HG03039 (cell line): ENCODE results near the gene KRTAP20-2.

Experiments
- ATAC-seq: cut with Tn5 transposase; IDR thresholded peaks from one replicate; pipeline ENCODE4 v1.9.1; 2021; ENCODE audit warnings: mild to moderate bottlenecking, moderate library complexity; ENCODE audit not compliant: unreplicated experiment

The KRTAP20-2 gene

GRCh38 chr21:30634906-30635305 lies at the start of gene KRTAP20-2:
KRTAP20-2 (plus strand) TSS chr21:30635206; CDS start chr21:30635264, 58 bp downstream.
- ATAC-seq: no peak

DNA sequence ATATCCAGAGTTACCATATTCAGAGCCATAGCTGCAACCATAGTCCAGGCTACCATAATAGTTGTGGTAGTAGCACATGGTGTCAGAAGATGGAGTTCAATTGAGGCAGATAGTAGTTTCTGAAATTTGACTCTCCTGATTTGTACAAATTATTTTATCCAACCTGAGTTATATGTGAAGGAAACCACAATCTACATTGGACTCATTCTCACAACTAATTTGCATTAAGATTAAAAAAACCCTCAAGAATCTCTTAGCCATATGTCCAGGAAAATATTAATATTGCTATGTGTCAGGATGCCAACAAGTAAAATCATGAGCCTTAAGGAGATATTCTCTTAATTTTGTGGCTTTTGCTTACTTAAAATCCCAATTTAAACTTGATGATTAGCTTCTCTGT lies 44.7 kb upstream of the KRTAP20-2 start, which contains the start of gene KRTAP22-2:
Gene KRTAP22-2 (minus strand): TSS at position 101 of the 400 bp plus-strand sequence.
- no peak for ATAC-seq

GRCh38 chr21:30592140-30592539 lies 42.9 kb upstream of the KRTAP20-2 start, which contains the start of gene KRTAP6-3:
KRTAP6-3 (plus strand) TSS chr21:30592440; CDS start chr21:30592446, 6 bp downstream.
- no peak for ATAC-seq

GRCh38 chr21:30598802-30599201 lies 36.2 kb upstream of the KRTAP20-2 start, which contains the start of gene KRTAP6-2:
KRTAP6-2 (minus strand) TSS chr21:30598902; CDS start chr21:30598874, 28 bp downstream.
- ATAC-seq: no peak

DNA sequence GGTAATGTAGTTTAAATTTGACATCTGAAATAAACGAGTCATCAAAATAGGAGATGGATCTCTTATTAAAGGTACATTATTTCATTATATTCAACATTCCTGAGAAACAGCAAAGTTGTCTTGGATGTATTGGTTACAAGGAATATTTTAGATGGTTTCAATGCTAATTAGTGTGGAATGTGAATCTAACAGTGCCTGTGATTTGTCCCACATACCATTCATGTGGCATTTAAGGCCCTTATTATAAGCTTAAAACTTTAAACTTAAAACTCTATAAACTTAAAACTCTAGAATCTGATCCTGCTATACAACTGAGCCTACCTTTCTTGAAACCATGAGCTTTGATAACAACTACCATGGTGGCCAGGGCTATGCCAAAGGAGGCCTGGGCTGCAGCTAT lies 34.2 kb upstream of the KRTAP20-2 start, which contains the start of gene KRTAP22-1:
Gene KRTAP22-1 (plus strand): TSS at position 301 of the 400 bp plus-strand sequence.
- no peak for ATAC-seq

DNA sequence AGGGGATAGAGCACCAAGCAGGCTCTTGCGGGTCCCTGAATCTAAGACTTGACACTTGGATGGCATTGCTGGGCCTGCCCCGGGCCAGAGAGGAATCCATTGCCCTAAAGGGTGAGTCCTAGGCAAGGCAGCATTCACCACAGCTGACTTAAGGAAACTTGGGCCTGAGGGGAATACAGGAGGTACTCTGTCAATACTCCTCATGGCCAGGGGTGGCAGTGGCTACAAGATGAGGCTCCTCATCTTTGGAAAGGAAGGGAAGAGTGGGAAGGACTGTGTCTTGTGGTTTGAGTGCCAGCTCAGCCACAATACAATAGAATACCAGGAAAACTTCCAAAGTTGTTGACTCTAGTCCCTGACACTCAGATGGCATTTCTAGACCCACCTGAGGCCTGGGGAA lies 29.0 kb upstream of the KRTAP20-2 start:
- no peak for ATAC-seq

GRCh38 chr21:30612132-30612531 lies 22.9 kb upstream of the KRTAP20-2 start:
- no peak for ATAC-seq

DNA sequence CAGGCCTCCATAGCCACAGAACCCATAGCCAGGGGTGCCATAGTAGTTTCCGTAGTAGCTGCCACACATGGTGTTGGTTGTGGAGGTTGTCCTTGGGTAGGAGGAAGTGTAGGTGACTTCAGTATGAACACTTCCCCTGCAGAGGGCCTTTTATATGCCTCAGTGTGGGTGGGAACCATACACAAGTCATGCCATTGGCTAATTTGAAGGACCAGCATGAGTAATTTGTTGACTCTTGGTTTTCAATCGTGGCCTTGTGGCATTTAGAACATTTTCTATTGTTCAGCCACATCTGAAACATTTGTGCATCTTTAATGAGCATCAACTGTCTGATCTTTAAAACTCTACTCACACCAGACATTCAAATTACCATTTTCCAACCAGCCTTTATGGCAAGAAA lies 21.2 kb upstream of the KRTAP20-2 start, which contains the start of gene KRTAP6-1:
Gene KRTAP6-1 (minus strand): TSS at position 95 of the 400 bp plus-strand sequence. CDS start 26 bp downstream, at position 69.
- ATAC-seq: no peak

- ATAC-seq: no peak
Observed at GRCh38 chr21:30615199-30615598, 19.8 kb upstream of the KRTAP20-2 start.

DNA sequence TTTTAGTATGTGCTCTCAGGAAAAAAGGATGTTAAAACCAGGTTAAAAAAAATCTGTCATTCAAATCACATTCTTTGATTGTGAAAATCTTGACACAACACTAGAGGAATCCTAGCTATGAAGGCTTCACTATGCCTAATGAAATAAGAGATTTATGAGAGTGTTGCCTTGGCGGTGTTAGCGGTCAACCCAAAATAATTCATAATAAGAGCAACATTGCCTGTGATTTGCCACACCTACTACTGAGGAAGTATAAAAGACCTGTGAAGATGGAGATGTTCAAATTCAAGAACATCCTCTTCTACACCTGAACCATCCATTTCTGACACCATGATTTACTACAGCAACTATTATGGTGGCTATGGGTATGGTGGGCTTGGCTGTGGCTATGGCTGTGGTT lies 18.9 kb upstream of the KRTAP20-2 start, which contains the start of gene KRTAP20-1:
Gene KRTAP20-1 (plus strand): TSS at position 301 of the 400 bp plus-strand sequence. CDS start 30 bp downstream, at position 331.
- ATAC-seq: no peak

DNA sequence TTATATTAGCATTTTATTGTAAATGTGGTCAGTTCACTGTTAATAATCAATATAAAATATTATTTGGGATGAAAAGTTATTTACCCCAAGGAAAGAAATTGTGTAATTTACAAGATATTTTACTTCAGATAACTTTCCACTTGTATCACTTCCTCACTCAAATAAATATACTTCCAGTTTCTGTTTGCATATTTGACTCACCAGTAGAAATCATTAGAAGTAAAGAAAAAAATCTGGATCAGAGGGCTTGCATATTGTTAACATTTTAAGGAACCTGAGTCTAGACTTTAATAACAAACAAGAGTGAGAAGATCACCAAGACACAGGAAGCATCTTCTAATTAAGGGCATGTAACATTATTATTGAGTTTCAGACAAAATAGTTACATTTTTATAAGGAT lies 14.9 kb upstream of the KRTAP20-2 start:
- no peak for ATAC-seq

- ATAC-seq: no peak
Observed at GRCh38 chr21:30620522-30620921, 14.5 kb upstream of the KRTAP20-2 start, which contains the start of gene KRTAP20-4. KRTAP20-4 (plus strand) TSS chr21:30620627.

- no peak for ATAC-seq
Observed at GRCh38 chr21:30623362-30623761, 11.6 kb upstream of the KRTAP20-2 start.

- no peak for ATAC-seq
Observed at GRCh38 chr21:30625449-30626165, 9.4 kb upstream of the KRTAP20-2 start.

- ATAC-seq: no peak
Observed at GRCh38 chr21:30628109-30628508, 6.9 kb upstream of the KRTAP20-2 start.

GRCh38 chr21:30629200-30629599 lies 5.8 kb upstream of the KRTAP20-2 start:
- no peak for ATAC-seq

DNA sequence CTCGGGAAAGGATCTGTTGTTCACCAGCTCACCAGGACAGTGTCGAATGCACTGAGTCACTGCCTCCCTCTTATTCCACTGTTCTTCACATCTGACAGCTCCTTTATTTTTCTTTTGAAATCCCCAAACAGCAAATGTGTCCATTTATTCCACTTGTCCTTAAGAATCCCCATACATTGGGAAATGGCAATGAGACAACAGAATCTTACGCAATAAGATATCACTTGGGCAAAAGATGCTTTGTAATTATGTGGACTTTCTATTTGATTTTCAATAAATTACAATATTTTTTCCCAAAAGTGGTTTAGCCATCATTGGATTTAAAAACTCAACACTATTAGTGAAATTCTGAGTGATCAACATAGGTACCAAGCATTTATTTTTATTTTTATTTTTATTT lies 3.7 kb downstream of the KRTAP20-2 start:
- ATAC-seq: no peak

- ATAC-seq: no peak
Observed at GRCh38 chr21:30642564-30642963, 7.6 kb downstream of the KRTAP20-2 start, which contains the start of gene KRTAP20-3. KRTAP20-3 (plus strand) TSS chr21:30642864.

GRCh38 chr21:30646904-30647414 lies 12.0 kb downstream of the KRTAP20-2 start:
- no peak for ATAC-seq

GRCh38 chr21:30652891-30653290 lies 17.9 kb downstream of the KRTAP20-2 start:
- no peak for ATAC-seq

- ATAC-seq: no peak
Observed at GRCh38 chr21:30668776-30669175, 33.8 kb downstream of the KRTAP20-2 start.
